Activated CD4-positive, alpha-beta T cell treated with anti-CD3 and anti-CD28 coated beads, Interleukin-10, Interleukin-2, amounts not matched to agents 100 ng/mL and 50 ng/mL, durations not matched to agents 16 hours and 8 hours (primary cell): ENCODE results near the gene SCGB3A2.

ENCODE experiments used
- DNase-seq: peaks from one replicate; pipeline ENCODE4 v3.0.0-alpha.2; 2020

The SCGB3A2 gene

DNA sequence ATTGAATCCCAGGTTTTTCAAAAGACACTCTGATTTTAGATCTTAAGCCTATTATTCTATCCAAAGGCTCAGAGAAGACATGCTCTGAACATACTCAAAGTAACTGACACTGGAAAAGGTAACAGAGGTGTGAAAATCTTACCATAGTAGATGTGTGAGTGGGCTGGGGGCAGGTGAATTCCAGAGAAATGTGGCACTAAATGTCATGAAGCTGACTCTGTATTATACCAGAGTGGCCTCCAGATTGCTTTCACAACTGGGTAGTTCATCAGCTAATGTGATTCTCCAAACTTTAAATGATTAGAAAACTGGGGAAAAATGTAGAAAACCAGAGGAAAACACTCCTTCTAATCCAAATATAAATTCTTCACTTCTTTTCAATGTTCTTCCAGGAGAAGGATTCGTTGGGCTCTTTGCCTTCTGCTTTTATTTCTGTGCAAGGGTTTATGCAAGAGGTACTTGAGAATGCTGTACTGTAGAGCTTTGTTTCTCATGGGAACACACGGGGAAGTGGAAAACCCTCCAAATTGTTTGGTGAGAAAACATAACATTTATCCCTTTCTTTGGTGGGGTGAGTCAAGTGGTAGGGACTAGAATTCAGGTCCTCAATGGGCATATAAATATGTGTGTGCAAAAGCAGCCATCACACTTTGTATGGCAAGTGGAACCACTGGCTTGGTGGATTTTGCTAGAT is at the start of gene SCGB3A2:
Gene SCGB3A2 (plus strand): TSS at position 646 of the 694 bp plus-strand sequence. CDS start 93 bp downstream, outside the sequence.
- DNase-seq, result no peak

DNA sequence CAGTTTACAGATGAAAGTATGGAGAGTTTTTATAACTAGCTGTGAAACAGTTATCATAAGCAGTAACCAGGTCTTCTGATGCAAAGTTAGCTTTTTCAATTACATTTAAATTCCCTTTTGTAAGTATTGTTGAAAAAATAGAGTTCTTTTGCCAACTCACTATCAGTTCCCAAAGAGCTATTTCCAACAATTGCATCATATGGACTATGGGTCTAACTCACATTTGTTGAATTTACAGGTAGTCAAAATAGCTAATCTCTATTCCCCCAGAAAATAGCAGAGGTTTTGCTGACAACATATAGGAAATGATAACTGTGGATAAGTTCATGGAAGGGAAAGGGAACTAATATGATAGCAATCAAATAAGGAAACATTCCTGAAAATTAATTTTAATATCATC is 48.5 kb upstream of the SCGB3A2 start:
- DNase-seq, result no peak

DNA sequence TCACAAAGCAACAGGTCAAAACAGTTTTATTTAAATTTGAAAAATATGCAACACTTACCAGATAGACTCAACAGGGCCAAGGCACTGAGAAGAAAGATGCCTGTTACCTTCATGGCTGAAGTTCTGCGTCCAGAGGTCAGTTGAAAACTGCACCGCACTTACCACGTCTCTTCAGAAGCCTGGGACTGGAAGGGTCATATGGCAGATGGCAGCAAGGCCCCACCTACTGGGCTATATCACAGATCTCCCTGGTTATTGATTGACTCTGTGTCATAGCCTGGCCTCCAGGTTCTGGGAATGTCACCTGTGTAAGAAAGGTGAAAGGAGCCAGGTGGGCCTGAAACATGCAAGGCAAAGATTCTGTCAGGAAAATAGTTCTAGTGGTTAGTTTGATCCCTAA is 47.0 kb upstream of the SCGB3A2 start, which contains the start of gene SPINK1:
Gene SPINK1 (minus strand): TSS at position 207 of the 400 bp plus-strand sequence. CDS start 94 bp downstream, at position 113.
- DNase-seq, result no peak

- no peak for DNase-seq
Measured at GRCh38 chr5:147832541-147832940, 46.0 kb upstream of the SCGB3A2 start.

DNA sequence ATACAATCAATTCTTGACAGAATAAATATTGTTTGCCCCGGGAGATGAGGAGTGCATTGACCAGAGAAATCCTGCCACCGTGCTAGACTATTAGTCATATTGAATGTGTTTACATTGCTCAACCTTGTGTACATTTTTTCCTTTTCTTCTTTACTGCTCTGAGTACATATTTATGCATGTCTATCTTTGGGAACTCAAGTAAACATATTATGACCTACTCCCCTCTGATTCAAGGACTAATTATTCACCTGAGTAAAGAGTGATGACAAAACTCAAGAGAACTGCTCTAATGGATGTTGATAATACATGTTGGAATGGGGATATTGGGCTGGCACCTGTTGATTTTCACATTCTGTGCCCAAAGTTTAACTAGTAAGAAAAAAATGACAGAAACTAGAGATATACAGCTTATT is 43.1 kb upstream of the SCGB3A2 start:
- DNase-seq, result no peak

DNA sequence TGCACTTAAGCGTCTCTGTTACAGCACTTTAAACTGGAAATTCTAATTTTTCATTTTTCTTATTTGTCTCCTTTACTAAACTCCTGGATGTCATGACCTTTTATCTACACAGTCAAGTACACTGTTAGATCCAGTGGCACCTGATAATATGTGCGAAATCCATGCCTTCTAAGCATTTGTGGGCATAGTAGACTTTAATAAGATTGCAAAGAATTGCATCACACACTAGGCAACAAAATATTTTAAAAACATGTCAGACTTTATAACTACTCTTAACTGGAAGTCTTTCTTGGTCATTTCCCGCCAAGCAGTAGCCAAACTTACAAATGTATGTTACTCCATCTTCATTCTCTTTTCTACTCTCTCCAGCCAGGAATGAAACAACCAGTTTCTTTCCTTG is 42.1 kb upstream of the SCGB3A2 start:
- DNase-seq, result no peak

DNA sequence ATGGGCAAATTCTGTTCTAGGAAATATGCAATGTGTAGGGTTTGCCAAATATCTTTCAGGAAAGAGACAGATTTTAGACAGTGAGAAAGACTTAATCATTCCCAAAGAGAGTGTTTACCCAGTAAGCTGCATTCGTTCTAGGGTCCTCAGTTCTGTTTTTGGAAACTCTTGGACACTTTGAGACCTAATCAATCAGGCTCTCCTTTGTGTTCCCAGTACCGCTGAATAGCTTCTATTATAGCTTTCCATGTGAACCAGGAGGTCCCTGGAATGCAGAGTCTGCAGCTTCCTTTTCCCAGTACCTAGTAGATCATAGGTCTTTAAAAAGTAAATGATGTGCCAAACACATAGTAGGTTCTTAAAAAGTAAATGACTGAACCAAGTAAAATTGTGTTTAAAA is 35.6 kb upstream of the SCGB3A2 start:
- DNase-seq, result no peak

DNA sequence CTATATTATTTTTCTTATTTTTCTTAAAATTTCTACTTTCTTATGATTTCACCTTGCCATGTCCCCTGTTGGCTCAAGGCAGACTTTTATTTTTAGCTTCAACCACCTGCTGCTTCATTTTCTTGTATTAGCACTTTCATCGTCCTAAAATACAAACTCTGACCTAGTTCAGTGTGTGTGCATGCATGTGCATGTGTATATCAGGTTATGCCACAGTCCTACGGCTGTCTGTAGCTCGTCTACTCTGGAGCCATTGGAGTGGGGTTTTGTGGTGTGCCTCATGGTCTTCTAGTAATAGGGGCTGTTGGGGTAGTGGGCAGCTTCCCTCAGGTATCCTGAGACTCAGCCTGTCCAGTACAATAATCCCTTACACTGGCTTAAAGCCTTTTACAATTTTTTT is 33.7 kb upstream of the SCGB3A2 start:
- no peak for DNase-seq

DNA sequence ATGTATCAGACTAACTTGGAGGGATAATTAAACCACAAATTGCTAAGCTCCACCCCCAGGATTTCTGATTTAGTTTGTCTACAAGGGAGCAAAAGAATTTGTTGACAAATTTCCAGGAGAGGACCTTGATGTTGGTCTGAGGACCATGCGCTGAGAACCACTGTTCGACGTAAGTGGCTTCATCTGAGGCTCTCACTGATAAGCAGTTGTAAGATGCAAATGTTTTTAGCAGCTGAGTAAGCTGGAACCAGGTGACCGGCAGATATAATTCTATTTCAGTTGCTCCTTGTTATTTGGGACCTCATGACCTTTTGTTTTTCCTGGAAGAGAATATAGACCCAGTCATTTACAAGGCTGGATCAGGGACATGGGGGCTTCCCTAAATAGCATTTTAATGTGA is 32.9 kb upstream of the SCGB3A2 start:
- DNase-seq, result no peak

DNA sequence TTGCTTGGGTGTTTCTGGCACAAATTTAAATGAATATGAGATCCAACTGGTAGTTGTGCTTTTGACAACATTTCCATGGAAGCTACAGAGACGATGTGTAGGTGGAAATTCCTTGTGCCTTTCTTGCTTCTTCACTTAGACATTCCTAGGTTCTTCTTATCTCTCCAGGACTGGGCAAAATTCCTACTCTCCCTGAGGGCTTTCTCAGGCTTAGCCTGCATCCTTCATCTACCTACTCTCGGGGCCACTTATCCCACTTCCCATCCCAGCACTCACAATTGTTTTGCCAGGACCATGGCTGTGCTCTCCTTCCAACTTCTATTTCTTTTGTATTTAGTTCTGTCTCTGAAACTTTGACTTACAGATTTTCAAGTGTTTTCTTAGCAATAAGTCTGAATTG is 29.3 kb upstream of the SCGB3A2 start:
- DNase-seq, result no peak

- DNase-seq, result no peak
Measured at GRCh38 chr5:147851578-147851977, 26.9 kb upstream of the SCGB3A2 start.

- DNase-seq, result no peak
Measured at GRCh38 chr5:147852365-147852764, 26.1 kb upstream of the SCGB3A2 start.

- no peak for DNase-seq
Measured at GRCh38 chr5:147853372-147853987, 25.0 kb upstream of the SCGB3A2 start.

- no peak for DNase-seq
Measured at GRCh38 chr5:147854331-147854730, 24.2 kb upstream of the SCGB3A2 start.

GRCh38 chr5:147854894-147855773 is 23.4 kb upstream of the SCGB3A2 start:
- DNase-seq, result no peak

- no peak for DNase-seq
Measured at GRCh38 chr5:147855774-147856069, 22.8 kb upstream of the SCGB3A2 start.

DNA sequence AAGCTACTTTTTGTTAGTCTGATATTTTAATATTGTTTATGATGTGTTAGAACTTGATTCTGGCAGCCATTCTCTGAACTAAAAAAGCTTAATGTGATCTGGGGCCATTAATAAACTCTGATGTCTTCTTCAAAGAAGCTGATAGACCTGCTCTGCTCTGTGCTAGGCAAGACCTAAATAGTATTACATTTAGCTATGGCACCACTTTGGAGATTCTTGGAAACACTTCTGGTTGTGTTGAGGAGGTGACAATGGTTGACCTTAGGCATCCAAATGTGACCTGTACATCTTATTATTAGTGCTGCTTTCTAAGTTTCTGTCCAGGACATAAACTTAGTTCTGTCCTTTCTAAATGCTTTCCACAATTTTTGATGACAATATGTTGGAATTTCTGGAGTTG is 21.7 kb upstream of the SCGB3A2 start:
- no peak for DNase-seq

GRCh38 chr5:147857302-147858129 is 21.0 kb upstream of the SCGB3A2 start:
- DNase-seq, result peak; percentile 52

DNA sequence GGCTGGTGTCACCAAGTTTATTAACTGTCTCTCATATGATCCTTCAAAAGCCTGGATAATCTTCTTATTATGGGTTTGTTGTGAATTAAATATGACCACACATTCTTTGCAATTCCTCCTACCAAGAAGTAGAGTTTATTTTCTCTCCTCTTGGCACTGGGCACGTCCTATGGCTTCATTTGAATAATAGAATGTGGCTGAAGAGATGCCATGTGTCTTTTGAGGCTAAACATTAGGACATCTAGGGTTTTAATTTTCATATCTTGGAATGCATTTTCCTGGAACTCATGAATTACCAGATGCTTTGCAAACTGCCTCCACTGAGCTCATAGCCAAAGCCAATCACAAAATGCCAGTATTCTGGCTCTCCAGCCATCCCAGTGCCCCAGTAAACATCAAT is 19.9 kb upstream of the SCGB3A2 start:
- DNase-seq, result no peak

- no peak for DNase-seq
Measured at GRCh38 chr5:147859962-147860640, 18.4 kb upstream of the SCGB3A2 start.

DNA sequence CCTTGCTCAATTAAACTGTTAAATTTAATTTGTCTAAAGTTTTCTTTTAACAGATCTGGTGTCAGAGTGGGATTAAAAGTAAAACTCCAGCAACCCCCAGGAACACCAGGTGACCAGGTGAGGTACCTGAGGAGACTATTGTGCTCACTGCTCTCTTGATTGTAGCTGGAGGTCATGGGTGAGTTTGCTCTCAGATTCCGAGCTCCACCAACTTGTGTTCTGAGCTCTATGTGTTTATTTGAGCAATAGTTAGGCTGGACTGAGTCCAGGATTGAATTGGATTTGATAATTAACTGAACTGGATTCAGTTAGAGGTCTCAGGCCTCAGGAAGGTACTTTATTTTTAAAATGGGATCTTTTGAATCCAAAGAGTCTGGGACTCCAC is 17.9 kb upstream of the SCGB3A2 start:
- no peak for DNase-seq

GRCh38 chr5:147863454-147864158 is 14.9 kb upstream of the SCGB3A2 start:
- no peak for DNase-seq
